HFFc6 (cell line): ENCODE measurements around the gene SIL1. TPM values are rescaled to one million over a fixed set of nuclear protein-coding genes. Genes with fewer than 3 reads are reported as not detected.
"Not testable (repeated sequence)": the region's sequence is repeated elsewhere in the genome, so short reads cannot be mapped to it uniquely, and the experiment has no call there.

Source experiments
- DNase-seq: peaks from one replicate; pipeline ENCODE4 v3.0.0-alpha.2; 2018
- H3K27ac Mint-ChIP-seq: 2 replicates; pipeline ENCODE4 v1.8.0; 2020; ENCODE audit warnings: mild to moderate bottlenecking, mixed read lengths
- H3K27me3 Mint-ChIP-seq: 2 replicates; pipeline ENCODE4 v1.8.0; 2021; ENCODE audit warnings: mild to moderate bottlenecking, moderate library complexity, mixed read lengths; ENCODE audit not compliant: insufficient read depth
- H3K36me3 Mint-ChIP-seq: 2 replicates; pipeline ENCODE4 v1.8.0; 2021; ENCODE audit warnings: low read depth, mixed read lengths
- H3K4me1 Mint-ChIP-seq: 2 replicates; pipeline ENCODE4 v1.8.0; 2020; ENCODE audit warnings: low read depth, mixed read lengths
- H3K4me3 Mint-ChIP-seq: 2 replicates; pipeline ENCODE4 v1.8.0; 2020; ENCODE audit warnings: mild to moderate bottlenecking, moderate library complexity, mixed read lengths
- H3K9me3 Mint-ChIP-seq: 2 replicates; pipeline ENCODE4 v1.8.0; 2020; ENCODE audit warnings: mild to moderate bottlenecking, mixed read lengths
- total RNA-seq, 6 experiments: library from RNA; stranded (reverse); fragmentation: NEBNext Ultra II Directional; extraction: Animal tissue kit (Norgen Biotek cat#: 25700); gene quantifications; 2 replicates in 1 of 6; 3 replicates in 5 of 6; pipeline ENCODE4 v1.2.3, GENCODE V29; 2021
- TF ChIP-seq, protein P1 (sequence below): fragments of 200-600 bp; sonication (generic); IDR thresholded peaks from 2 replicates; pipeline ENCODE4 v1.5.0; 2021; ENCODE audit warnings: antibody characterized with exemption, mild to moderate bottlenecking

Gene SIL1
- total RNA-seq, 6 experiments from 2014 or later, result 64.7 to 84.7 (median 78.7) TPM

DNA sequence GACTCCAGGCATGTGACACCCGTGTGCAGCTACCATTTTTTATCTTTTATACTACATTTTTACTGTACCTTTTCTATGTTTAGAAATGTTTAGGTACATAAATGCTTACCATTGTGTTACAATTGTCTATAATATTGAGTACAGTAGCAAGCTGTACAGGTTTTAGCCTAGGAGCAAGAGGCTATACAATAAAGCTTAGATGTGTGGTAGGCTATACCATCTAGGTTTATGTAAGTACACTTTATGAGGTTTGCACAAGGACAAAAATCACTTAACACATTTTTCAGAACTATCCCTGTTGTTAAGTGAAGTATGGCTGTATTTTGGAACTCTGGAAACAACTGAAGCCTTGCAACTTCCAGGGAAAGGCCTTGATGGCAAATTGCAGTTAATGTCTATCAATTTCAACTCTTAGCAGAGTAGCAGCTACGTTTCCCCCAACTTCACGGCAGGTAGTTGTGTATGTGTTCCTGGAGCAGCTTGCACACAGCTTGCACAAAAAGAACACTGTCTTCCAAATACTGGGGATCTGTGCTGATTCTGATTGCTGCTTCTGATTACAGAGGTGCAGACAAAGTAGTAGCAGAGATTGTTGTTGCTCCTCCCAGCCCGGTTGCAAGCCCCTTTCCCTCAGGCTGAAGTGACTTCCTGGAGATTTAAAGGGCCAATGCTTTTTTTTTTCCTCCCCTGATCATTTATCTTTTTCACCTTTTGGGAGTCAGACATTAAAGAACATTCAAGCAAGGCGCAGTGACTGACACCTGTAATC lies 30.0 kb downstream of the SIL1 start:
- Mint-ChIP-seq H3K27ac (no peak overlapping the region), H3K4me1 (no peaks in the 10 kb centered on the region), H3K9me3 (peaks cover 6% of the 10 kb centered on the region), H3K27me3 (no peaks in the 10 kb centered on the region; the same call in none of the 2 replicates), H3K36me3 (peaks cover 7% of the 10 kb centered on the region), H3K4me3 (no peak overlapping the region)
- DNase-seq, result no peak
- TF ChIP-seq, protein P1, sequence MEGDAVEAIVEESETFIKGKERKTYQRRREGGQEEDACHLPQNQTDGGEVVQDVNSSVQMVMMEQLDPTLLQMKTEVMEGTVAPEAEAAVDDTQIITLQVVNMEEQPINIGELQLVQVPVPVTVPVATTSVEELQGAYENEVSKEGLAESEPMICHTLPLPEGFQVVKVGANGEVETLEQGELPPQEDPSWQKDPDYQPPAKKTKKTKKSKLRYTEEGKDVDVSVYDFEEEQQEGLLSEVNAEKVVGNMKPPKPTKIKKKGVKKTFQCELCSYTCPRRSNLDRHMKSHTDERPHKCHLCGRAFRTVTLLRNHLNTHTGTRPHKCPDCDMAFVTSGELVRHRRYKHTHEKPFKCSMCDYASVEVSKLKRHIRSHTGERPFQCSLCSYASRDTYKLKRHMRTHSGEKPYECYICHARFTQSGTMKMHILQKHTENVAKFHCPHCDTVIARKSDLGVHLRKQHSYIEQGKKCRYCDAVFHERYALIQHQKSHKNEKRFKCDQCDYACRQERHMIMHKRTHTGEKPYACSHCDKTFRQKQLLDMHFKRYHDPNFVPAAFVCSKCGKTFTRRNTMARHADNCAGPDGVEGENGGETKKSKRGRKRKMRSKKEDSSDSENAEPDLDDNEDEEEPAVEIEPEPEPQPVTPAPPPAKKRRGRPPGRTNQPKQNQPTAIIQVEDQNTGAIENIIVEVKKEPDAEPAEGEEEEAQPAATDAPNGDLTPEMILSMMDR, result no peak

DNA sequence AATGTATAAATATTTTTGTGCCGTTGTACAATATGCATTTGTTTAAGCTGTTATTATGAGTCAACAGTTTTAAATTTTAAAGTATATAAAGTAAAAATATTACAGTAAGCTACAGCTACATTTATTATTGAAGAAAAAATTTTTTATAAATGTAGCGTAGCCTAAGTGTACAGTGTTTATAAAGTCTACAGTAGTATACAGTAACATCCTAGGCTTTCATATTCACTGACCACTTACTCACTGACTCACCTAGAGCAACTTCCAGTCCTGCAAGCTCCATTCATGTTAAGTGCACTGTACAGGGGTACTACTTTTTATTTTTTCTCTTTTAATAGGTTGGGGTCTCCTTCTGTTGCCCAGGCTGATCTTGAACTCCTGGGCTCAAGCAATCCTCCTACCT lies 30.6 kb downstream of the SIL1 start:
- H3K4me1 Mint-ChIP-seq, result no peaks in the 10 kb centered on the region
- no peaks in the 10 kb centered on the region; the same call in none of the 2 replicates for H3K27me3 Mint-ChIP-seq
- H3K27ac Mint-ChIP-seq, result no peak overlapping the region
- TF ChIP-seq, protein P1, result no peak
- H3K36me3 Mint-ChIP-seq, result peaks cover 7% of the 10 kb centered on the region
- DNase-seq, result no peak
- H3K4me3 Mint-ChIP-seq, result no peak overlapping the region
- H3K9me3 Mint-ChIP-seq, result peaks cover 6% of the 10 kb centered on the region

- Mint-ChIP-seq H3K9me3 (peaks cover 5% of the 10 kb centered on the region), H3K27ac (no peak overlapping the region), H3K27me3 (no peaks in the 10 kb centered on the region; the same call in none of the 2 replicates), H3K4me3 (no peak overlapping the region), H3K36me3 (peaks cover 6% of the 10 kb centered on the region), H3K4me1 (no peaks in the 10 kb centered on the region)
- no peak for DNase-seq
- TF ChIP-seq, protein P1, result no peak
Measured at GRCh38 chr5:139167063-139167462, 31.1 kb downstream of the SIL1 start.

GRCh38 chr5:139164897-139165296 lies 33.3 kb downstream of the SIL1 start:
- not testable (repeated sequence) for DNase-seq, H3K36me3 Mint-ChIP-seq, H3K4me1 Mint-ChIP-seq, H3K9me3 Mint-ChIP-seq, H3K27me3 Mint-ChIP-seq, H3K4me3 Mint-ChIP-seq, H3K27ac Mint-ChIP-seq

DNA sequence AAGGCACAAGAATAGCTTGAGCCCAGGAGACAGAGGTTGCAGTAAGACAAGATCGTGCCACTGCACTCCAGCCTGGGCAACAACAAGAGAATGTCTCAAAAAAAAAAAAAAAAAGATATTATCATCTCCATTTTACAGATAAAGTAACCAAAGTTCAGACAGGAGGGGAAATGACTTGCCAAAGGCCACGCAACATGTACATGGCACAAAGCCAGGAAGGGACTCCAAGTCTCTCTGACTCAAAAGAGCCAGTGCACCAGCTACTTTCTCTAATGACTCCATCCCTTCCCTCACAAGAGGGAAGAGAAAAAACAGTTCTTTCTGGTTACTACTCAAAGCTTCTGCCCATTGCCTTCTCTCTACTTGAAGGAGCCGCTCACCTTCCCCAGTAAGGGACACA lies 34.1 kb downstream of the SIL1 start:
- TF ChIP-seq, protein P1, result no peak
- Mint-ChIP-seq H3K27ac (no peak overlapping the region), H3K4me3 (no peak overlapping the region), H3K27me3 (peaks cover 2% of the 10 kb centered on the region), H3K4me1 (no peaks in the 10 kb centered on the region), H3K36me3 (no peaks in the 10 kb centered on the region; the same call in 1 of the 2 replicates), H3K9me3 (no peaks in the 10 kb centered on the region)
- DNase-seq, result no peak

- Mint-ChIP-seq H3K36me3 (no peaks in the 10 kb centered on the region; the same call in 1 of the 2 replicates), H3K27ac (no peak overlapping the region), H3K4me1 (no peaks in the 10 kb centered on the region), H3K27me3 (peaks cover 2% of the 10 kb centered on the region), H3K9me3 (no peaks in the 10 kb centered on the region), H3K4me3 (no peak overlapping the region)
- TF ChIP-seq, protein P1, result no peak
- no peak for DNase-seq
Measured at GRCh38 chr5:139162448-139162847, 35.7 kb downstream of the SIL1 start.
